Fibroblast of peridontal ligament (primary cell): ENCODE measurements around the gene DMXL2.
A peak's percentile ranks its signal among the peaks of the same experiment; 100 is the strongest.

ENCODE experiments used
- DNase-seq: peaks from one replicate; pipeline ENCODE4 v3.0.0-alpha.2; 2010; ENCODE audit errors: extremely low read depth

DMXL2 gene

DNA sequence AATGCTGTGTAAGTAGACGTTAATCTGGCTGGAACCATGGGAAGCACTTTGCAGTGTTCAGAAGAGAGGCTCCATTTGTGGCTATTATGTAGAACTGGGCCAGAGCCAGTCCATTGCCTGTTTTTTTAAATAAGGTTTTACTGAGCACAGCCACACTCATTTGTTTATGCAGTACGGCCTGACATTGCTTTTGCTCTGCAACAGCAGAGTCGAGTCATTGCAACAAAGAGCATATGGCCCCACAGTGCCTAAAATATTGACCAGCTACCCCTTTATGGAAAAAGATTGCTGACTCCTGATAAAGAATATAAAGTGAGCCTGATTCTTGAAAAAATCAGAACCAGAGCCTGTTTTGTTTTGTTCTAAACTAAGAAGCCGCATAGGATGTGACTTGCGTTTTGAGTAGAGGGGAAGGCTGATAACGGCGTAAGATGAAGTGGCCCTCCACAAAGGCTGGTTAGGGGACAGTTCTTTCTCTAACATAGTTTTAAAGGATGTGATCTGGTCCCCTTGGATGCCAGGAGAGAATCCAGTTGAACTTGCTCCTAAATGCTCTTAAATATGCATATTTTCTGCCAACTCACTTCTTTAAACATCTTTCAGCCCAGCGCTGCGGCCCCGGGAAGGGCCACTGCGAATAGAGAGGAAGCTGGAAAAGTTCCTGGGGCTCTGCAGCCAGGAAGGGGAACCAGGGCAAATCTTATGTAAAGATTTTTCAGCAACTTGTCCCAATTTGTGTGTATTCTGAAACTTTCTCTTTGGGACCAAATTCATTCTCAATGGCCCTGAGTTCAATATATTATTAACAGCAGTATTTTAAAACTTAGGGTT lies 216.7 kb downstream of the DMXL2 start:
- DNase-seq: peak; percentile 17

DNA sequence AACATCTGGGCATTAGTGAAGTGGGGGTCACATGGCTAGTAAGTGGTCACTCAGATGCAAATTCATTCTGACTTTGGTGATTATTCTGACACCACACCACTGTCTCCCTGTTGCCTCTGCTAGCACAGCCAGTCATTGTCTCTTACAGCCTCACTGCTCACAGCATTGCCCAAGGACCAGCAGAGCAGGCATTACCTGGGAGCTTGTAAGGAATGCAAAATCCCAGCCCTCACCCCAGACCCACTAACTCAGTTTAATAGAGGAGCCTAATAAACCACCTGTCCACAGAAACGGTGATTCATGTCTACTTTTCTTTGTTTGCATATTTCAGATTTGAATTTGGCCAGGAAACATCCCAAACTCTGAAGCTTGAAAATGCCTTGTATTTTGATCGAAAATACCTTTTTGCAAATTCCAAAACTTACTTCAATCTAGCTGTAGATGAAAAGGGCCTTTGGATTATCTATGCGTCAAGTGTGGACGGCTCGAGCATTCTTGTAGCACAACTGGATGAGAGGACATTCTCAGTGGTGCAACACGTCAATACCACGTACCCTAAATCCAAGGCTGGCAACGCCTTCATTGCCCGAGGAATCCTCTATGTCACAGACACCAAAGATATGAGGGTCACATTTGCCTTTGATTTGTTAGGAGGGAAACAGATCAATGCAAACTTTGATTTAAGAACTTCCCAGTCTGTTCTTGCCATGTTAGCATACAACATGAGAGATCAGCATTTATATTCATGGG lies 218.4 kb downstream of the DMXL2 start:
- DNase-seq: no peak

DNA sequence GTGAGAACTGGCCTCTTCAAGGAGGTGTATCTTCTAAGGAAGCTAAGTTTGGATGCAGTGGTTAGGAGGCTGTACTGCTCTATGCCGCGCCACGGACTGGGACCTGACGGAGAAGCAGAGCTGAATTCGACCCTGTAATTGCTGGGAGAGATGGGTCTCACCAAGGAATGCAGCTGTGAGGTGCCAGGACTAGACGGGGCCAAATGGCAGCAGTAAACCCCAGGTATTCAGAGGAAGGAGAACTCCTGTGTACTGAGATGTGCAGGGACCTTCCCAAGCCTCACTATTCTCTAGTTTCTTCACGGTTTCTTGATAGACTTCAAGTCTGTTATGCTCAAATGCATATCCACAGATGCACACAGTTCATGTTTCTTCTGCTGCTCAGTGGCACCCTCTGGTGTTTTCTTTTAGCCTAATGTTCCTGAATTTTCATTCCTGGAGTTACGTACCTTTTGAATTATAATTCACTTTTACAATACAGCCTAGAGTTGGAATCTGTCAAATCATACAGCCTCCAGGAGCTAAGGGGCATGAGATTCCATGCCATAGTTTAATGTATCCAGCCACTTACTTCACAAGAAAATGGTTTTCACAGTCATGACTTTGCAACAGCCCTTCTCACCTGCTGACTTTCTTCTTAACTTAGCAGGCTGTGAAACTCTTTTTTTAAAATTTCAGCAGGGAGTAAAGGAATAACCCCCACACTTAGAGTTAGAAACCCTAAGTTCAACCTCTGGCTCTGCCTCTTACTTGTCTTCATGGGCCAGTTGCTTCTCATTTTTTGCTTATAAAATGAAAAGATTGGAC lies 219.3 kb downstream of the DMXL2 start:
- DNase-seq: peak; percentile 78

DNA sequence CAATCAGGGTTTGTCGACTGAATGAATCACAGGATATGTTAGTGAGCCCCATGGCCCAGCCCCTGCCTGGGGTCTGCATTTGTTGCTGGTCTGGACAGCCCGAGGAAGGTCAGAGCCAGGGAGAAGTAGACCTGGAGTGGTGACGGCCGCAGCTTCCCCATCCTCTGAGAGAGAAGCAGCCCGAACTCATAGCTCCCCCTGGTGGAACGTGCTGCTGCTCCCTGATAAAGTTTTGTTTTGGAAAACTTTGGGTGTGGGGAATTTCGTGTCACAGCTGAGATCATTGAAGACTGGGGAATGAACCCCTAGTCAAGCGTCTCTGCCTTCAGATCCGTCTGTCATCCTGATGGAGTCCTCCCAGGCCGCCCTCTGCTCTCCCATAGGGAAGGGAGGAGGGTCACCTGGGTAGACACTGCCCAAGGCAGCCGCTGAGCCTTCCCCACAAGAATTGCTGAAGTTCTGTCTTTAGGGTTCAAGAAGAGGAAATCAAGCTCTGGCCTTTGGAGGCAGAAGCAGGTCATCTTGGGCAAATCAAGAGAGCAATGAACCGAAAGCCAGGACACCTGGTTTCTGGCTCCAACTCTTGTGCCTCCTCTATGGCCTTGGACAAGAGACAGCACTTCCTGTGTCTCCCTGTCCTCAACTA lies 220.6 kb downstream of the DMXL2 start:
- DNase-seq: peak; percentile 31

DNA sequence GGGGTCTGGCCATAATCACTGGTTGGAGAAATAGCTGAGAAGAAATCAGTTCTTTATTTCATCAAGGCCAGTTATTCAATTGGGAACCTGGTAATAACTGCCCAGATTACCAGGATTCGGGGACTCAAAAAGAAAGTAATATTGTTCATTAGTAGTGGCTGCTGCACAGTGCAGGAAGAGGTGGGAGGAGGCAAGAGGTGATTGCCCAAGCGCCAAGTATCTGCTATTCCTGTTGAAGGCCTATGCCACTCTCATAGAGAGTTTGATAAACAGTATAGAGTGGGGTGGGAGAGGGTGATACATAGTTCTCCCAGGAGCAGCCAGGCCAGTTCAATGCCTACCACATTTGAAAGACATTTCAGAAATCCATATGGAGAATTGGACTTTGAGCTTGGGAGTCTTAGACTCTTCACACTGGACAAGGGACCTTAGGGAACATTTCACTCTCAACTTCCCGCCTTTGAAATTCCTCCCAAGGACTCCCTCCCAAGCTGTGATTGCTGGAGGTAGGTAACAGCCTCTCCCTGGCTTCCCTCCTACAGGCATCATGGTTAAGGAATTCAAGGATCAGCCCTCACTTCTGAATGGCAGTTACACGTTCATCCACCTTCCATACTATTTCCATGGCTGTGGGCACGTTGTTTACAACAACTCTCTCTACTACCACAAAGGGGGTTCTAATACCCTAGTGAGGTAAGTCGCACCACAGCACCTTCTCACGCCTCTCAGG lies 221.4 kb downstream of the DMXL2 start:
- no peak for DNase-seq

DNA sequence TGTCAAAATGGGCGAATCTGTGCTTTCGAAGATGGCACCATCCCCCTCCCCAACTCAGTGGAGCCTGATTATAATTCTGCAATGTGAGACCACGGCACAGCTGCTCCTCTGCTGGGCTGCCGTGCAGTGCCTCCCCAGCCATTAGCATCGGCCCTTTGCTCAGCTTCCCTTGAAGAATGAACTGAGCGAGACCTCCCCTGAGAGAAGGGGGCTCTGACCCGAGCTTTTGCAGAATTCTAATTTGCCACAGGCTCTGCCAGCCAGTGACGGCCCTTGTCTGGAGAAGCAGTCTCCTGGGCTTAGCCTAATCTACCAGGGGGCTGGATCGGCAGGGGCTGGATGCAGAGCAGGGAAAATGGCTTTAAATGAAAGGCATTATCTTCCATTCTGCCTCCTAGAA lies 223.9 kb downstream of the DMXL2 start:
- no peak for DNase-seq
